NCI-H1417 (cell line): Measurements from ENCODE around the gene ARSA.
A peak's percentile ranks its signal among the peaks of the same experiment; 100 is the strongest.

ENCODE experiments used
- DNase-seq, 3 experiments: peaks; one replicate each; lab custom pipeline; 2025; lab: John Stamatoyannopoulos, UW

ARSA gene

GRCh38 chr22:50604256-50605001 lies 23.5 kb downstream of the ARSA start:
- no peak for DNase-seq

GRCh38 chr22:50603511-50604255 lies 24.3 kb downstream of the ARSA start:
- no peak for DNase-seq

- DNase-seq, result no peak
These were observed 25.6 kb downstream of the ARSA start for GRCh38 chr22:50602338-50602700.

GRCh38 chr22:50601669-50602337 lies 26.1 kb downstream of the ARSA start:
- DNase-seq, result peak in 1 of 3 experiments; percentile 20

- DNase-seq, result peak in 2 of 3 experiments; percentile 38 to 61
These were observed 26.8 kb downstream of the ARSA start for GRCh38 chr22:50600967-50601668.

- peak in 2 of 3 experiments; percentile 59 to 70 for DNase-seq
These were observed 27.4 kb downstream of the ARSA start, which contains the start of gene MAPK8IP2 for GRCh38 chr22:50600538-50600937. MAPK8IP2 (plus strand) TSS chr22:50600793; CDS start chr22:50600819, 26 bp downstream.

GRCh38 chr22:50599816-50600455 lies 28.0 kb downstream of the ARSA start:
- peak in 2 of 3 experiments; percentile 50 to 66 for DNase-seq

GRCh38 chr22:50597097-50597496 lies 30.9 kb downstream of the ARSA start:
- DNase-seq, result no peak

- DNase-seq, result no peak
These were observed 32.8 kb downstream of the ARSA start for GRCh38 chr22:50595189-50595588.

- DNase-seq, result no peak
These were observed 40.5 kb downstream of the ARSA start for GRCh38 chr22:50587407-50587806.

- no peak for DNase-seq
These were observed 41.5 kb downstream of the ARSA start for GRCh38 chr22:50586416-50586815.

- DNase-seq, result no peak
These were observed 42.2 kb downstream of the ARSA start for GRCh38 chr22:50585781-50586180.

GRCh38 chr22:50585238-50585637 lies 42.7 kb downstream of the ARSA start:
- DNase-seq, result no peak

- DNase-seq, result no peak
These were observed 43.6 kb downstream of the ARSA start for GRCh38 chr22:50584106-50585096.

- peak in 1 of 3 experiments; percentile 35 for DNase-seq
These were observed 44.6 kb downstream of the ARSA start for GRCh38 chr22:50583294-50583861.

GRCh38 chr22:50582493-50583293 lies 45.3 kb downstream of the ARSA start, which contains the start of gene CHKB:
CHKB (minus strand) TSS chr22:50582849; CDS start chr22:50582781, 68 bp downstream.
- peak; percentile 83 to 98 (median 94) for DNase-seq

- DNase-seq, result no peak
These were observed 45.9 kb downstream of the ARSA start for GRCh38 chr22:50581950-50582492.
